Fibroblast of skin of back (primary cell): Measurements from ENCODE around the gene ANKDD1B.
A peak's percentile ranks its signal among the peaks of the same experiment; 100 is the strongest.

Experiments
- DNase-seq: peaks from one replicate; pipeline ENCODE4 v3.0.0-alpha.2; 2013

The ANKDD1B gene

GRCh38 chr5:75616971-75617621 lies 5.8 kb downstream of the ANKDD1B start:
- DNase-seq = no peak

- peak; percentile 92 for DNase-seq
Measured at GRCh38 chr5:75617736-75618352, 6.6 kb downstream of the ANKDD1B start.

- DNase-seq = no peak
Measured at GRCh38 chr5:75620184-75620959, 9.1 kb downstream of the ANKDD1B start.

GRCh38 chr5:75622564-75622963 lies 11.3 kb downstream of the ANKDD1B start:
- DNase-seq = no peak

GRCh38 chr5:75623846-75624245 lies 12.6 kb downstream of the ANKDD1B start:
- DNase-seq = peak; percentile 32

GRCh38 chr5:75626959-75627358 lies 15.7 kb downstream of the ANKDD1B start:
- no peak for DNase-seq

- DNase-seq = no peak
Measured at GRCh38 chr5:75627801-75628200, 16.5 kb downstream of the ANKDD1B start.

- DNase-seq = no peak
Measured at GRCh38 chr5:75630875-75631274, 19.6 kb downstream of the ANKDD1B start.

GRCh38 chr5:75632321-75632720 lies 21.1 kb downstream of the ANKDD1B start:
- DNase-seq = no peak

GRCh38 chr5:75637949-75638348 lies 26.7 kb downstream of the ANKDD1B start:
- DNase-seq = no peak

GRCh38 chr5:75639535-75640311 lies 28.5 kb downstream of the ANKDD1B start:
- DNase-seq = no peak

GRCh38 chr5:75640395-75640794 lies 29.1 kb downstream of the ANKDD1B start:
- DNase-seq = peak; percentile 93

GRCh38 chr5:75640826-75641225 lies 29.6 kb downstream of the ANKDD1B start:
- peak; percentile 39 for DNase-seq

GRCh38 chr5:75648712-75649111 lies 37.5 kb downstream of the ANKDD1B start:
- no peak for DNase-seq

- no peak for DNase-seq
Measured at GRCh38 chr5:75651575-75652238, 40.5 kb downstream of the ANKDD1B start.

GRCh38 chr5:75653521-75653920 lies 42.3 kb downstream of the ANKDD1B start:
- DNase-seq = no peak

- DNase-seq = no peak
Measured at GRCh38 chr5:75654693-75655295, 43.5 kb downstream of the ANKDD1B start.

GRCh38 chr5:75656311-75657003 lies 45.2 kb downstream of the ANKDD1B start:
- no peak for DNase-seq

- DNase-seq = no peak
Measured at GRCh38 chr5:75659791-75660450, 48.7 kb downstream of the ANKDD1B start.

GRCh38 chr5:75660678-75661465 lies 49.6 kb downstream of the ANKDD1B start:
- DNase-seq = no peak
